Loucy (cell line): ENCODE measurements around the gene PCIF1.

Experiments used
- CTCF ChIP-seq: fragments of 200-600 bp; sonication (generic); conservative IDR thresholded peaks from 2 replicates; pipeline ENCODE4 v1.5.1; 2014; ENCODE audit warnings: mild to moderate bottlenecking, antibody characterized with exemption, low read length
- EZH2phosphoT487 ChIP-seq: fragments of 200-600 bp; IDR thresholded peaks from 2 replicates; pipeline ENCODE4 v1.6.1; 2018; ENCODE audit warnings: antibody characterized with exemption, mild to moderate bottlenecking, moderate library complexity, borderline replicate concordance

- TF ChIP-seq CTCF (no peak), EZH2phosphoT487 (no peak)
These were observed 37.8 kb upstream of the PCIF1 start for GRCh38 chr20:45896641-45897161.
